NOMO-1 (cell line): ENCODE data around the gene OSBPL3.

ENCODE experiments used
- DNase-seq, 2 experiments: peaks; one replicate each; lab custom pipeline; 2025; ENCODE audit not compliant: unreplicated experiment in 2 of 2; lab: John Stamatoyannopoulos, UW

Gene OSBPL3

GRCh38 chr7:24777806-24778205, 202.2 kb downstream of the OSBPL3 start:
- DNase-seq, result no peak

GRCh38 chr7:24773646-24774045, 206.3 kb downstream of the OSBPL3 start:
- no peak for DNase-seq

- DNase-seq, result no peak
These were observed 210.1 kb downstream of the OSBPL3 start for GRCh38 chr7:24769851-24770250.

- DNase-seq, result no peak
These were observed 210.8 kb downstream of the OSBPL3 start for GRCh38 chr7:24769014-24769830.

- DNase-seq, result no peak
These were observed 212.0 kb downstream of the OSBPL3 start for GRCh38 chr7:24767878-24768569.

- no peak for DNase-seq
These were observed 214.8 kb downstream of the OSBPL3 start for GRCh38 chr7:24764972-24765744.

- DNase-seq, result no peak
These were observed 216.0 kb downstream of the OSBPL3 start for GRCh38 chr7:24764011-24764410.

- peak in 1 of 2 experiments; percentile 4 for DNase-seq
These were observed 216.6 kb downstream of the OSBPL3 start for GRCh38 chr7:24763303-24763901.

- DNase-seq, result no peak
These were observed 217.2 kb downstream of the OSBPL3 start for GRCh38 chr7:24762771-24763170.

- no peak for DNase-seq
These were observed 219.0 kb downstream of the OSBPL3 start for GRCh38 chr7:24760968-24761367.

GRCh38 chr7:24757353-24758275, 222.4 kb downstream of the OSBPL3 start, which contains the start of gene GSDME:
GSDME (minus strand) TSS chr7:24757464; CDS start chr7:24749774, 7,690 bp downstream.
- no peak for DNase-seq

GRCh38 chr7:24756545-24757352, 223.2 kb downstream of the OSBPL3 start:
- no peak for DNase-seq

GRCh38 chr7:24755541-24756407, 224.2 kb downstream of the OSBPL3 start:
- DNase-seq, result peak; percentile 76 to 81

- peak in 1 of 2 experiments; percentile 24 for DNase-seq
These were observed 225.0 kb downstream of the OSBPL3 start for GRCh38 chr7:24754906-24755506.

- no peak for DNase-seq
These were observed 227.7 kb downstream of the OSBPL3 start for GRCh38 chr7:24752073-24752800.

GRCh38 chr7:24751484-24751883, 228.5 kb downstream of the OSBPL3 start:
- DNase-seq, result no peak
